ENCODE results near the gene NPSR1.
"Not testable (repeated sequence)": the region's sequence is repeated elsewhere in the genome, so short reads cannot be mapped to it uniquely, and the experiment has no call there.

NPSR1 gene

GRCh38 chr7:34780546-34780945 is 122.5 kb downstream of the NPSR1 start:
- no peak overlapping the region for H3K4me3 Mint-ChIP-seq
- TF ChIP-seq CTCF (IDR thresholded peaks at IDR 0.05; ENCODE audit: unreplicated experiment in 3 of 3): no peak
- H3K27me3 Mint-ChIP-seq (ENCODE audit: low read depth): no peaks in the 10 kb centered on the region
- H3K9me3 Mint-ChIP-seq: peaks cover 23% of the 10 kb centered on the region
- H3K36me3 Mint-ChIP-seq (ENCODE audit: low read depth): no peaks in the 10 kb centered on the region
- no peak overlapping the region for H3K27ac Mint-ChIP-seq
- no peaks in the 10 kb centered on the region for H3K4me1 Mint-ChIP-seq

GRCh38 chr7:34787586-34787985 is 129.6 kb downstream of the NPSR1 start:
- no peak overlapping the region for H3K4me3 Mint-ChIP-seq
- H3K4me1 Mint-ChIP-seq: no peaks in the 10 kb centered on the region
- H3K27ac Mint-ChIP-seq: no peak overlapping the region
- H3K27me3 Mint-ChIP-seq (ENCODE audit: low read depth): no peaks in the 10 kb centered on the region
- H3K36me3 Mint-ChIP-seq (ENCODE audit: low read depth): no peaks in the 10 kb centered on the region
- TF ChIP-seq CTCF (IDR thresholded peaks at IDR 0.05; ENCODE audit: unreplicated experiment in 3 of 3): no peak
- peaks cover 13% of the 10 kb centered on the region for H3K9me3 Mint-ChIP-seq

GRCh38 chr7:34806831-34807230 is 148.8 kb downstream of the NPSR1 start:
- Mint-ChIP-seq H3K27ac (no peak overlapping the region), H3K9me3 (peaks cover 3% of the 10 kb centered on the region), H3K36me3 (ENCODE audit: low read depth) (no peaks in the 10 kb centered on the region), H3K27me3 (ENCODE audit: low read depth) (peaks cover 8% of the 10 kb centered on the region), H3K4me1 (no peaks in the 10 kb centered on the region), H3K4me3 (no peak overlapping the region)
- no peak for TF ChIP-seq CTCF (IDR thresholded peaks at IDR 0.05; ENCODE audit: unreplicated experiment in 3 of 3)

- no peak for TF ChIP-seq CTCF (IDR thresholded peaks at IDR 0.05; ENCODE audit: unreplicated experiment in 3 of 3)
- H3K9me3 Mint-ChIP-seq: peaks cover 5% of the 10 kb centered on the region
- peaks cover 9% of the 10 kb centered on the region for H3K27me3 Mint-ChIP-seq (ENCODE audit: low read depth)
- no peaks in the 10 kb centered on the region for H3K4me1 Mint-ChIP-seq
- no peaks in the 10 kb centered on the region for H3K36me3 Mint-ChIP-seq (ENCODE audit: low read depth)
- H3K27ac Mint-ChIP-seq: no peak overlapping the region
- H3K4me3 Mint-ChIP-seq: no peak overlapping the region
Measured at GRCh38 chr7:34807548-34808340, 149.7 kb downstream of the NPSR1 start.

GRCh38 chr7:34814203-34814842 is 156.3 kb downstream of the NPSR1 start:
- not testable (repeated sequence) for H3K27me3 Mint-ChIP-seq (ENCODE audit: low read depth); H3K36me3 Mint-ChIP-seq (ENCODE audit: low read depth); H3K27ac Mint-ChIP-seq; H3K4me1 Mint-ChIP-seq; H3K9me3 Mint-ChIP-seq; H3K4me3 Mint-ChIP-seq

- Mint-ChIP-seq H3K36me3 (ENCODE audit: low read depth) (no peaks in the 10 kb centered on the region), H3K9me3 (peaks cover 3% of the 10 kb centered on the region), H3K27me3 (ENCODE audit: low read depth) (peaks cover 6% of the 10 kb centered on the region), H3K27ac (no peak overlapping the region), H3K4me3 (peak overlapping the region in 1 of 3 experiments; percentile 7), H3K4me1 (peaks cover 7% of the 10 kb centered on the region)
- no peak for TF ChIP-seq CTCF (IDR thresholded peaks at IDR 0.05; ENCODE audit: unreplicated experiment in 3 of 3)
Measured at GRCh38 chr7:34821932-34822558, 164.0 kb downstream of the NPSR1 start.

Data from nephron (organoid).